PC-3 (cell line): ENCODE data around the gene HIP1R. TPM values are rescaled to one million over a fixed set of nuclear protein-coding genes. Genes with fewer than 3 reads are reported as not detected.

ENCODE experiments used
- ATAC-seq: fragments of 200-7000 bp; cut with Tn5 transposase; 2 replicates; pipeline ENCODE4 v1.9.1; 2020; ENCODE audit warnings: mild to moderate bottlenecking, moderate library complexity
- BruUV-seq: library from RNA; stranded (reverse); fragments of 400-500 nt; replicated peaks from 2 replicates; lab custom pipeline; 2021; lab: Mats Ljungman, UMichigan
- CTCF ChIA-PET: fragments of 300-600 bp; sonication (Branson Sonifier 250); formaldehyde crosslinking; loops from one replicate; lab custom pipeline; 2022; ENCODE audit warnings: antibody characterized with exemption; lab: Charles Lee
- POLR2A ChIA-PET: fragments of 300-600 bp; sonication (Branson Sonifier 250); formaldehyde crosslinking; loops from one replicate; lab custom pipeline; 2022; ENCODE audit warnings: antibody characterized with exemption; ENCODE audit not compliant: unreplicated experiment; lab: Charles Lee
- DNase-seq: peaks from one replicate; pipeline ENCODE4 v3.0.0-alpha.2; 2015
- H2AFZ ChIP-seq: fragments of 300-600 bp; sonication (generic); 2 replicates; pipeline ENCODE4 v1.6.0; 2016; ENCODE audit warnings: antibody characterized with exemption, low read length
- H3F3A ChIP-seq: fragments of 300-600 bp; sonication (generic); one replicate; pipeline ENCODE4 v1.6.0; 2017; ENCODE audit warnings: antibody characterized with exemption, low read length, control low read depth, mild to moderate bottlenecking; ENCODE audit not compliant: unreplicated experiment
- H3K27ac ChIP-seq: fragments of 300-600 bp; sonication (generic); 2 replicates; pipeline ENCODE4 v1.5.1; 2016; ENCODE audit warnings: mild to moderate bottlenecking, low read length
- H3K27me3 ChIP-seq: fragments of 300-600 bp; sonication (generic); 2 replicates; pipeline ENCODE4 v1.6.1; 2016; ENCODE audit warnings: low read length, mixed read lengths
- H3K36me3 ChIP-seq: fragments of 300-600 bp; sonication (generic); 2 replicates; pipeline ENCODE4 v1.6.1; 2016; ENCODE audit warnings: low read depth, mixed run types, low read length, mixed read lengths
- H3K4me1 ChIP-seq: fragments of 300-600 bp; sonication (generic); 2 replicates; pipeline ENCODE4 v1.5.1; 2016; ENCODE audit warnings: low read length; ENCODE audit not compliant: insufficient read depth
- H3K4me2 ChIP-seq: fragments of 300-600 bp; sonication (generic); 2 replicates; pipeline ENCODE4 v1.6.0; 2016; ENCODE audit warnings: low read length
- H3K4me3 ChIP-seq: fragments of 300-600 bp; sonication (generic); 2 replicates; pipeline ENCODE4 v1.5.1; 2016; ENCODE audit warnings: mild to moderate bottlenecking, low read length, mixed read lengths
- H3K79me2 ChIP-seq: fragments of 300-600 bp; sonication (generic); 2 replicates; pipeline ENCODE4 v1.6.1; 2017; ENCODE audit warnings: low read length, mixed read lengths
- H3K9ac ChIP-seq: fragments of 300-600 bp; sonication (generic); 2 replicates; pipeline ENCODE4 v1.6.0; 2016; ENCODE audit warnings: mild to moderate bottlenecking, low read length
- H3K9me2 ChIP-seq: fragments of 300-600 bp; sonication (generic); replicated peaks from 2 replicates; pipeline ENCODE4 v1.6.1; 2016; ENCODE audit warnings: mixed run types, low read length, mixed read lengths
- H3K9me3 ChIP-seq: fragments of 300-600 bp; sonication (generic); 2 replicates; pipeline ENCODE4 v1.6.1; 2016; ENCODE audit warnings: low read length, mixed read lengths
- H4K20me1 ChIP-seq: fragments of 300-600 bp; sonication (generic); 2 replicates; pipeline ENCODE4 v1.6.1; 2016; ENCODE audit warnings: low read length, mixed read lengths
- CTCF ChIP-seq: fragments of 300-600 bp; sonication (generic); conservative IDR thresholded peaks from 2 replicates; pipeline ENCODE4 v1.5.1; 2017; ENCODE audit warnings: antibody characterized with exemption, low read depth, mild to moderate bottlenecking, low read length
- EZH2 ChIP-seq: fragments of 300-600 bp; sonication (generic); IDR thresholded peaks from one replicate; pipeline ENCODE4 v1.6.1; 2017; ENCODE audit warnings: antibody characterized with exemption, mild to moderate bottlenecking, low read length; ENCODE audit not compliant: unreplicated experiment
- EZH2phosphoT487 ChIP-seq: fragments of 300-600 bp; sonication (generic); IDR thresholded peaks from 2 replicates; pipeline ENCODE4 v1.6.1; 2018; ENCODE audit warnings: mild to moderate bottlenecking, antibody characterized with exemption, low read length, borderline replicate concordance
- intact Hi-C: fragments of 100-400 bp; cut with micrococcal nuclease; formaldehyde crosslinking; loops from 2 replicates; pipeline ENCODE4 v1.9.0; 2023
- total RNA-seq: library from RNA; depleted of rRNA; stranded (reverse); fragments of >200 nt; gene quantifications from 2 replicates; pipeline ENCODE4 v1.2.3, GENCODE V29; 2014

The HIP1R gene
- total RNA-seq, 1 experiment from 2014 or later: 46.1 TPM

- no peak for TF ChIP-seq EZH2phosphoT487
- TF ChIP-seq CTCF: no peak
- TF ChIP-seq EZH2: no peak
- no peaks in the 10 kb centered on the region for H3K9me3 ChIP-seq
- H3K4me2 ChIP-seq: peak overlapping the region; percentile 9; the same call in 1 of the 2 replicates
- no peak overlapping the region for H3K4me3 ChIP-seq
- POLR2A ChIA-PET: no interaction called here
- CTCF ChIA-PET: no interaction called here
- peaks cover 88% of the 10 kb centered on the region for H3K79me2 ChIP-seq
- H3K9ac ChIP-seq: no peak overlapping the region
- H3F3A ChIP-seq: no peaks in the 10 kb centered on the region
- no peak overlapping the region for H2AFZ ChIP-seq
- BruUV-seq: no TSS peak
- H3K36me3 ChIP-seq: peaks cover 43% of the 10 kb centered on the region
- DNase-seq (peak; percentile 58), ATAC-seq (peak; percentile 62)
- no peaks in the 10 kb centered on the region for H3K27me3 ChIP-seq
- no peaks in the 10 kb centered on the region for H3K9me2 ChIP-seq
- intact Hi-C loops: no loop called here
- H4K20me1 ChIP-seq: peaks cover 28% of the 10 kb centered on the region
- peaks cover 22% of the 10 kb centered on the region for H3K4me1 ChIP-seq
- H3K27ac ChIP-seq: peak overlapping the region; percentile 37
Observed at GRCh38 chr12:122871851-122872780, 36.9 kb downstream of the HIP1R start.

GRCh38 chr12:122872815-122873361, 37.6 kb downstream of the HIP1R start:
- Histone ChIP-seq H3K27ac (peak overlapping the region; percentile 37; the same call in 1 of the 2 replicates), H3K9me2 (no peaks in the 10 kb centered on the region), H2AFZ (no peak overlapping the region), H3K27me3 (no peaks in the 10 kb centered on the region), H3F3A (no peaks in the 10 kb centered on the region), H3K4me1 (peaks cover 22% of the 10 kb centered on the region), H3K9me3 (no peaks in the 10 kb centered on the region), H3K4me2 (0 out of 2 replicates have a peak overlapping the region, but pooled peaks have one; percentile 9), H4K20me1 (peaks cover 31% of the 10 kb centered on the region), H3K36me3 (peaks cover 42% of the 10 kb centered on the region), H3K79me2 (peaks cover 96% of the 10 kb centered on the region), H3K9ac (no peak overlapping the region), H3K4me3 (no peak overlapping the region)
- intact Hi-C loops: no loop called here
- TF ChIP-seq EZH2phosphoT487 (no peak), EZH2 (no peak), CTCF (no peak)
- ATAC-seq: no peak
- no peak for DNase-seq
- ChIA-PET POLR2A (no interaction called here), CTCF (no interaction called here)
- BruUV-seq: no TSS peak

GRCh38 chr12:122873540-122873939, 38.3 kb downstream of the HIP1R start:
- peaks cover 22% of the 10 kb centered on the region for H3K4me1 ChIP-seq
- peaks cover 31% of the 10 kb centered on the region for H4K20me1 ChIP-seq
- H3K9me3 ChIP-seq: no peaks in the 10 kb centered on the region
- peaks cover 98% of the 10 kb centered on the region for H3K79me2 ChIP-seq
- CTCF ChIA-PET: no interaction called here
- peaks cover 37% of the 10 kb centered on the region for H3K36me3 ChIP-seq
- H3K4me3 ChIP-seq: no peak overlapping the region
- no peak overlapping the region for H3K4me2 ChIP-seq
- ATAC-seq (no peak), DNase-seq (no peak)
- POLR2A ChIA-PET: no interaction called here
- no TSS peak for BruUV-seq
- no peak overlapping the region for H3K9ac ChIP-seq
- H3F3A ChIP-seq: no peaks in the 10 kb centered on the region
- no peaks in the 10 kb centered on the region for H3K9me2 ChIP-seq
- H2AFZ ChIP-seq: no peak overlapping the region
- no peaks in the 10 kb centered on the region for H3K27me3 ChIP-seq
- TF ChIP-seq CTCF (no peak), EZH2 (no peak), EZH2phosphoT487 (no peak)
- no peak overlapping the region for H3K27ac ChIP-seq
- intact Hi-C loops: no loop called here
